Adipose tissue (tissue), 3 donors: ENCODE measurements around the gene VWA7. TPM values are rescaled to one million over a fixed set of nuclear protein-coding genes. Genes with fewer than 3 reads are reported as not detected.

Experiments
- H3K27ac ChIP-seq: one replicate; pipeline ENCODE4 v1.5.1; 2013; ENCODE audit warnings: low read depth, low read length
- WGBS, 3 donors: extraction: QIAGEN DNeasy Blood & Tissue Kit; methylation state at CpG; one replicate each; pipeline ENCODE4 v1.1.7; 2013; 5-methylcytosine and 5-hydroxymethylcytosine counted together
- polyA plus RNA-seq, 3 donors: library from polyadenylated mRNA; stranded (reverse); fragments of 200-250 nt; gene quantifications; one replicate each; pipeline ENCODE4 v1.2.3, GENCODE V29; 2013
- donor health status: healthy with polysubstance abuse.
- donor health status: Bipolar disorder and iron deficiency.
- donor health status: healthy.

The VWA7 gene
- polyA plus RNA-seq, 3 donors: 0.61 to 2.1 TPM; not detected in 1

GRCh38 chr6:31725502-31726350 is 51.4 kb downstream of the VWA7 start:
- WGBS, 3 donors: 79 to 87% (median 83%) methylated on average over 12 of the region's 12 CpGs
- no peak overlapping the region for H3K27ac ChIP-seq

- WGBS, 3 donors: 84% methylated on average over 20 to 25 of the region's 25 CpGs
- H3K27ac ChIP-seq: no peak overlapping the region
Measured at GRCh38 chr6:31723980-31724691, 53.0 kb downstream of the VWA7 start.

- WGBS, 3 donors: 60 to 77% (median 67%) methylated on average over 41 to 46 of the region's 46 CpGs
- no peak within 1 kb of the TSS for H3K27ac ChIP-seq
Measured at GRCh38 chr6:31723245-31723979, 53.7 kb downstream of the VWA7 start, which contains the start of gene MPIG6B. MPIG6B (plus strand) TSS chr6:31723373; CDS start chr6:31723384, 11 bp downstream.

- WGBS, 3 donors: 85 to 95% (median 90%) methylated on average over 3 of the region's 3 CpGs
- H3K27ac ChIP-seq: no peak overlapping the region
Measured at GRCh38 chr6:31722173-31722572, 55.0 kb downstream of the VWA7 start.

- no peak within 1 kb of the TSS for H3K27ac ChIP-seq
- WGBS, 3 donors: 80 to 92% (median 88%) methylated on average over 4 of the region's 4 CpGs
Measured at GRCh38 chr6:31721351-31722020, 55.6 kb downstream of the VWA7 start, which contains the start of gene LY6G6C. LY6G6C (minus strand) TSS chr6:31721746; CDS start chr6:31721679, 67 bp downstream.

GRCh38 chr6:31720196-31720770 is 56.8 kb downstream of the VWA7 start:
- H3K27ac ChIP-seq: no peak overlapping the region
- WGBS, 3 donors: 80 to 84% (median 81%) methylated on average over 5 of the region's 5 CpGs

- H3K27ac ChIP-seq: no peak overlapping the region
- 80 to 91% (median 84%) methylated on average over 5 to 6 of the region's 6 CpGs for WGBS, 3 donors
Measured at GRCh38 chr6:31719001-31719400, 58.1 kb downstream of the VWA7 start.

- H3K27ac ChIP-seq: no peak overlapping the region
- WGBS, 3 donors: 63 to 85% (median 84%) methylated on average over 1 of the region's 1 CpG
Measured at GRCh38 chr6:31718265-31718664, 58.9 kb downstream of the VWA7 start.

- no peak overlapping the region for H3K27ac ChIP-seq
- 58 to 81% (median 69%) methylated on average over 10 of the region's 10 CpGs for WGBS, 3 donors
Measured at GRCh38 chr6:31717499-31718222, 59.5 kb downstream of the VWA7 start.

Other genes with a start within 250 kb of the VWA7 start
- not detected for gene MCCD1, start 248.4 kb downstream of the VWA7 start, polyA plus RNA-seq
- 100 to 1,000 TPM; 315 to 359 (median 351) TPM for gene DDX39B, start 235.3 kb downstream of the VWA7 start, polyA plus RNA-seq
- 1 to 10 TPM in 1 of 3 donors, under 1 TPM in 2; 0.48 to 1.8 (median 0.81) TPM for gene ATP6V1G2, start 230.7 kb downstream of the VWA7 start, polyA plus RNA-seq
- 10 to 100 TPM; 21.5 to 40.3 (median 25.0) TPM for gene NFKBIL1, start 229.7 kb downstream of the VWA7 start, polyA plus RNA-seq
- under 1 TPM in 2 of 3 donors, not detected in 1; 0.08 to 0.21 TPM for gene LTA, start 205.0 kb downstream of the VWA7 start, polyA plus RNA-seq
- gene TNF, start 201.8 kb downstream of the VWA7 start, polyA plus RNA-seq: 1 to 10 TPM in 1 of 3 donors, under 1 TPM in 2; 0.16 to 1.1 (median 0.56) TPM
- gene LTB, start 194.9 kb downstream of the VWA7 start, polyA plus RNA-seq: 1 to 10 TPM; 1.9 to 6.7 (median 5.3) TPM
- gene LST1, start 191.1 kb downstream of the VWA7 start, polyA plus RNA-seq: 10 to 100 TPM in 2 of 3 donors, 1 to 10 TPM in 1; 3.1 to 41.1 (median 32.1) TPM
- under 1 TPM in 2 of 3 donors, not detected in 1; 0.14 to 0.39 TPM for gene NCR3, start 184.3 kb downstream of the VWA7 start, polyA plus RNA-seq
- gene AIF1, start 162.1 kb downstream of the VWA7 start, polyA plus RNA-seq: 100 to 1,000 TPM in 1 of 3 donors, 10 to 100 TPM in 1, 1 to 10 TPM in 1; 7.9 to 180 (median 63.1) TPM
- 100 to 1,000 TPM in 2 of 3 donors, 10 to 100 TPM in 1; 47.8 to 112 (median 110) TPM for gene PRRC2A, start 156.6 kb downstream of the VWA7 start, polyA plus RNA-seq
- 100 to 1,000 TPM; 109 to 202 (median 189) TPM for gene BAG6, start 124.7 kb downstream of the VWA7 start, polyA plus RNA-seq
- gene APOM, start 121.4 kb downstream of the VWA7 start, polyA plus RNA-seq: 1 to 10 TPM; 2.0 to 6.5 (median 3.6) TPM
- gene C6orf47, start 116.5 kb downstream of the VWA7 start, polyA plus RNA-seq: 10 to 100 TPM in 2 of 3 donors, 1 to 10 TPM in 1; 8.8 to 17.0 (median 14.1) TPM
- 10 to 100 TPM in 2 of 3 donors, 1 to 10 TPM in 1; 9.7 to 16.6 (median 14.0) TPM for gene GPANK1, start 112.3 kb downstream of the VWA7 start, polyA plus RNA-seq
- 100 to 1,000 TPM; 103 to 186 (median 172) TPM for gene CSNK2B, start 111.2 kb downstream of the VWA7 start, polyA plus RNA-seq
- gene LY6G5B, start 107.4 kb downstream of the VWA7 start, polyA plus RNA-seq: 1 to 10 TPM; 4.2 to 9.8 (median 4.8) TPM
- 1 to 10 TPM; 1.2 to 3.5 (median 2.4) TPM for gene LY6G5C, start 96.3 kb downstream of the VWA7 start, polyA plus RNA-seq
- gene ABHD16A, start 74.0 kb downstream of the VWA7 start, polyA plus RNA-seq: 10 to 100 TPM; 28.5 to 39.8 (median 30.5) TPM
- under 1 TPM in 1 of 3 donors, not detected in 2; 0.45 TPM for gene LY6G6F, start 70.5 kb downstream of the VWA7 start, polyA plus RNA-seq
- not detected for gene LY6G6D, start 62.0 kb downstream of the VWA7 start, polyA plus RNA-seq
- gene LY6G6C, start 55.6 kb downstream of the VWA7 start, polyA plus RNA-seq: under 1 TPM in 1 of 3 donors, not detected in 2; 0.16 TPM
- gene MPIG6B, start 54.0 kb downstream of the VWA7 start, polyA plus RNA-seq: under 1 TPM in 2 of 3 donors, not detected in 1; 0.06 to 0.22 TPM
- gene DDAH2, start 48.0 kb downstream of the VWA7 start, polyA plus RNA-seq: 100 to 1,000 TPM in 2 of 3 donors, 10 to 100 TPM in 1; 21.9 to 213 (median 122) TPM
- gene CLIC1, start 40.8 kb downstream of the VWA7 start, polyA plus RNA-seq: 100 to 1,000 TPM; 140 to 335 (median 301) TPM
- gene MSH5, start 37.3 kb downstream of the VWA7 start, polyA plus RNA-seq: 1 to 10 TPM; 2.4 to 4.4 (median 3.9) TPM
- 1 to 10 TPM in 1 of 3 donors, under 1 TPM in 1, not detected in 1; 0.51 to 1.4 TPM for gene SAPCD1, start 14.7 kb downstream of the VWA7 start, polyA plus RNA-seq
- 10 to 100 TPM; 24.2 to 38.6 (median 29.1) TPM for gene VARS1, start 18.4 kb upstream of the VWA7 start, polyA plus RNA-seq
- gene LSM2, start 29.6 kb upstream of the VWA7 start, polyA plus RNA-seq: 10 to 100 TPM; 29.7 to 55.0 (median 38.1) TPM
- gene HSPA1L, start 38.0 kb upstream of the VWA7 start, polyA plus RNA-seq: 1 to 10 TPM in 1 of 3 donors, under 1 TPM in 2; 0.59 to 1.0 (median 0.80) TPM
- 100 to 1,000 TPM in 1 of 3 donors, 10 to 100 TPM in 2; 32.5 to 514 (median 76.3) TPM for gene HSPA1A, start 38.2 kb upstream of the VWA7 start, polyA plus RNA-seq
- 100 to 1,000 TPM in 1 of 3 donors, 10 to 100 TPM in 2; 40.9 to 501 (median 47.1) TPM for gene HSPA1B, start 50.4 kb upstream of the VWA7 start, polyA plus RNA-seq
- 10 to 100 TPM; 26.2 to 33.8 (median 31.5) TPM for gene NEU1, start 85.5 kb upstream of the VWA7 start, polyA plus RNA-seq
- 1 to 10 TPM; 1.3 to 8.1 (median 6.2) TPM for gene SLC44A4, start 101.7 kb upstream of the VWA7 start, polyA plus RNA-seq
- gene EHMT2, start 120.4 kb upstream of the VWA7 start, polyA plus RNA-seq: 10 to 100 TPM; 20.1 to 35.8 (median 23.0) TPM
- gene ZBTB12, start 124.8 kb upstream of the VWA7 start, polyA plus RNA-seq: 1 to 10 TPM; 1.7 to 5.2 (median 2.2) TPM
- 10 to 100 TPM in 2 of 3 donors, 1 to 10 TPM in 1; 1.6 to 20.4 (median 18.2) TPM for gene C2, start 150.4 kb upstream of the VWA7 start, polyA plus RNA-seq
- gene CFB, start 168.8 kb upstream of the VWA7 start, polyA plus RNA-seq: 100 to 1,000 TPM in 1 of 3 donors, 10 to 100 TPM in 2; 23.8 to 211 (median 49.8) TPM
- 10 to 100 TPM; 38.8 to 60.8 (median 53.2) TPM for gene NELFE, start 181.6 kb upstream of the VWA7 start, polyA plus RNA-seq
- gene SKIC2, start 181.8 kb upstream of the VWA7 start, polyA plus RNA-seq: 10 to 100 TPM; 28.7 to 62.6 (median 59.6) TPM
- gene DXO, start 194.8 kb upstream of the VWA7 start, polyA plus RNA-seq: 10 to 100 TPM; 10.4 to 20.8 (median 15.8) TPM
- gene C4A, start 204.7 kb upstream of the VWA7 start, polyA plus RNA-seq: 100 to 1,000 TPM in 2 of 3 donors, 10 to 100 TPM in 1; 20.8 to 180 (median 112) TPM
- gene C4B, start 237.5 kb upstream of the VWA7 start, polyA plus RNA-seq: 100 to 1,000 TPM in 1 of 3 donors, 10 to 100 TPM in 2; 22.4 to 207 (median 93.8) TPM